ENCODE data around the gene CTAG2.
"Not testable (repeated sequence)": the region's sequence is repeated elsewhere in the genome, so short reads cannot be mapped to it uniquely, and the experiment has no call there.

CTAG2 gene

DNA sequence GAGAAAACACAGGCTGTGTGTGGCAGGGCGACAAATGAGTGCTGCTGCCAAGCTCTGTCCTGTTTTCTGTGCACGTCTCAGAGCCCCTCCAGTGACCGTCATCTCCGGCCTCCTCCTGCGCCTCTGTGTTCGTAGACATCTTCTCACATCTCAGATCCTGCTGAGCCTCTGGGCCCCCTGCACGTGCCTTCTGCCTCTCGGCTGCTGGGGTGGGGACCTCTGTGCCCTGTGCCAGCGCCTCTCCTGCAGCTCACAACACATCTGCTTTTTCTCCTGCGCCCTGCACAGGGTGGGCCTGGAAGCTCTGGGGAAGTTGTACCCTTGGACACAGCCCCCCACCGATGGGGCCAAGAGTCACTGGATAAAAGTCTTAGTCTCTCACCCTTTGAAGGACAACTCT is 2.4 kb upstream of the CTAG2 start:
- Mint-ChIP-seq H3K36me3 (ENCODE audit: low read depth) (no peaks in the 10 kb centered on the region), H3K4me3 (no peak overlapping the region), H3K27me3 (peaks cover 6% of the 10 kb centered on the region), H3K4me1 (ENCODE audit: low read depth) (peaks cover 3% of the 10 kb centered on the region), H3K27ac (no peak overlapping the region), H3K9me3 (no peaks in the 10 kb centered on the region)
- intact Hi-C loops (cut with micrococcal nuclease): no loop called here

DNA sequence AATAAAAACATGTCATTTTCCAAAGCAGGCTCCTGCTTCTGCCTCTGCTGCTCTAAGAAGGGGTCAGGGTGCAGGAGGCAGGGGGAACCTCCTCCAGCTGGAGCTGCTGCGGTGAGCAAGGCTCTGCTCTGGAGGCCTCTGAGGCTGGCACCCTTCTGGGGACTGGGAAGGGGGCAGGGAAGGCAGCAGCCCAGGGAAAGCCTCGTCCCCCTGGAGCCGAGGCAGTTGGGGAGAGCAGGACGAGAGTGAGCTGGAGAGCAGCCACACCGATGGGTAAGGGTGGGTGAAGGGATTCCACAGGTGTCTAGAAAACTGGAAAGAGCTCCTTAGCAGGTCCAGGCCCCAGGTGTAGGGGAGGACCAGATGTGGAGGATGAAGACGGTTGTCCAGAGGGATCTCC is 2.0 kb upstream of the CTAG2 start:
- no peak overlapping the region for H3K27ac Mint-ChIP-seq
- no peak overlapping the region for H3K4me3 Mint-ChIP-seq
- H3K4me1 Mint-ChIP-seq (ENCODE audit: low read depth): peaks cover 7% of the 10 kb centered on the region
- no peaks in the 10 kb centered on the region for H3K36me3 Mint-ChIP-seq (ENCODE audit: low read depth)
- intact Hi-C loops (cut with micrococcal nuclease): no loop called here
- no peaks in the 10 kb centered on the region for H3K9me3 Mint-ChIP-seq
- peaks cover 6% of the 10 kb centered on the region for H3K27me3 Mint-ChIP-seq

DNA sequence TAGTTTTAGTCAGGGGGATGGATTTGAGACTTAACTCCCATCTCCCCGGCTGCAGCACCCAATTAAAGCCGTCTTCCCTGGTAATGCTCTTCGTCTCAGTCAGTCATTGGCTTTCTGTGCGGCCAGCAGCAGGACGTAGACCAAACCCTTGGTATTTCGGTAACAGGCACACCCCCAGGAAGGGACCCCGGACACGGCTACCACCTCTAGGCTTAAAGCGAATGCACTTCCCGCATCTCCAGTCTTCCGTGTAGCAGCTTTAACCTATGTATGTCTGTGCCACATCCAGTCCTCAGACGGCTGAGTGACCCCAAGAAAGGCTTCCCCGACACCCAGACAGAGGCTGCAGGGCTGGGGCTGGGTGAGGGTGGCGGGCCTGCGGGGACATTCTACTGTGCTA is 1.5 kb upstream of the CTAG2 start:
- Mint-ChIP-seq H3K9me3 (no peaks in the 10 kb centered on the region), H3K27me3 (peaks cover 6% of the 10 kb centered on the region), H3K27ac (no peak overlapping the region), H3K36me3 (ENCODE audit: low read depth) (no peaks in the 10 kb centered on the region), H3K4me1 (ENCODE audit: low read depth) (peaks cover 11% of the 10 kb centered on the region), H3K4me3 (no peak overlapping the region)
- intact Hi-C loops (cut with micrococcal nuclease): no loop called here

DNA sequence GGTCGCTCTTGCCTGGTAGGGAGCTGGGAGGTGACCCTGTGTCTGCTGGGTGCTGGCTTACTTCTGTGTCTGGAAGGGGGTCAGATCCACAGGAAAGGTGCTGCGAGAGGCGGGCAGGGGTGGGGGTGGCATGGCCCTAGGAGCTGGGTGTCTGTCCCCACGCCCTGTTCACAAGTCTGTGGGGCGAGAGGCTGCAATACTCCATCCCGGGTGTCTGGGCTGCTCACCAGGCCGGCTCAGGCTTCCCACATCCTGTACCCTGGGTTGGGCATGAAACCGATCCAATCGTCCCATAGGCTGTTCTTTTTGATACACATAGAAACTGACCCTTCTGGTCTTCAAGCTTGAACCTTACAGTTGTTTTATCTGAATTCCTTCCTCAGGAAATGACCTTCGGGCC is 993 bp upstream of the CTAG2 start:
- H3K9me3 Mint-ChIP-seq: no peaks in the 10 kb centered on the region
- H3K27ac Mint-ChIP-seq: no peak overlapping the region
- intact Hi-C loops (cut with micrococcal nuclease): no loop called here
- no peaks in the 10 kb centered on the region for H3K36me3 Mint-ChIP-seq (ENCODE audit: low read depth)
- H3K4me3 Mint-ChIP-seq: no peak overlapping the region
- H3K4me1 Mint-ChIP-seq (ENCODE audit: low read depth): peaks cover 17% of the 10 kb centered on the region
- H3K27me3 Mint-ChIP-seq: peaks cover 6% of the 10 kb centered on the region

DNA sequence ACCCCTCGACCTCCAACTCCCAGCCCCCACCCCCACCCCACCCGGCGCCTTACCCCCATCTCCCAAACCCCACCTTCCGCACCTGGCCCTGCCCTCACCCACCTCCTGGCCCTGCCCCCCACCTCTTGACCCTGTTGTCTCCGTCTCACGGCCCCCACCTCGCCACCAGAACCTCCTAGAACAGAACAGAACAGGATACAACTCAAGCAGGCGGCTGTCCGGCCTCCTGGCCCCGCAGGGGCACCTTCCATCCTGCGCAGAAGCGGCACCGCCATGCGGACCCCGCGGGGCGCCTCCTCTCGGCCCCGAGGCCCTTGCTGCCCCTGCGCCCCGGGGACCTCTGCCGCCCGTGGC is 354 bp downstream of the CTAG2 start:
- no peaks in the 10 kb centered on the region for H3K36me3 Mint-ChIP-seq (ENCODE audit: low read depth)
- no peak overlapping the region for H3K4me3 Mint-ChIP-seq
- H3K27ac Mint-ChIP-seq: no peak overlapping the region
- no peaks in the 10 kb centered on the region for H3K9me3 Mint-ChIP-seq
- intact Hi-C loops (cut with micrococcal nuclease): no loop called here
- H3K27me3 Mint-ChIP-seq: peaks cover 8% of the 10 kb centered on the region
- peaks cover 23% of the 10 kb centered on the region for H3K4me1 Mint-ChIP-seq (ENCODE audit: low read depth)

DNA sequence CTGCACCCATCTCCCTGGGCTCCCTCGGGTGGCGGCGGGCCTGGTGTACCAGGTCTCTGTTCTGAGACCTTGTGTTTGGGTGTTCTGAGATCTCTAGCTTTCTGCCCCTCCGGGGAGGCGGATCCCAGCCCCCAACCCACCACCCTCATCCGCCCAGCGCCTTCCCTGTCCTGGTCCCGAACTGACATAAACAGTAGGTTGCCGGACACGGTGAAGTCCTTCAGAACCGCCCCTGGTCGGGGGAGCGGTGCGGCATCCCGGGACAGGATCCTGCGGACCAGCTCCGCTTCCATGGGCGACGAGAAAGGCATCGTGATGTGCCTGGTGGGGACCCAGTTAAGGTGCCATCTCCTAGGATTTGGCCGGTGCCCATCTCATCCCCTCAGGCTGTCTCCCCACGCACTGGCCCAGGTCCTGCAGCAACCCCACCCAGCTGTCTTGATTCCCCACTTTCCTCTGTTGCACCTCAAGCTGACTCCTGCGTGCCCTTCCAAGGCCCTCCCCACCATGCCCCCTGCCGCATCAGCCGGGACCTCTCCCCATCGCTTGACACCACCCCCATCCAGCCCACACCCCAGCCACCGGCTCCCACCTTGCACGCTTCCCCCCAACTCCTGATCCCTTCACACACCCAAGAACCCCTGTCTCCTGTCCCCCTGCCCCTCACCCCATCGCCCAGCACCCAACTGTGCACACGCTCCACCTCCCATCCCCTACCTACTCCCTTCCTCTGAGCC is 900 bp downstream of the CTAG2 start:
- no peaks in the 10 kb centered on the region for H3K36me3 Mint-ChIP-seq (ENCODE audit: low read depth)
- intact Hi-C loops (cut with micrococcal nuclease): no loop called here
- H3K27ac Mint-ChIP-seq: no peak overlapping the region

DNA sequence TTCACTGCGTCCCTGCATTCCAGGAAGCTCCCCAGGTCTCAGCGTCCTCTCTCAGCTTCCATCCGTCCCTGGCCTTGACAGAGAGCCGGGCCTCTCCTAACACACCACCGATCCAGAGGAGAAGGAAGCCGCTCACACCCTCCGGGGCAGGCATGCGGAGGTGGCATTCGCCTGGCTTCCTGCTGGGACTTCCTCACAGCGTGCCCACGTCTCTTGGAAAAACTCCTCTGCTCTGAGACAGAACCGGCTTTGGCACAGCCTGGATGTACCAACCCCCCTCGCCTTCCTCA is 3.2 kb downstream of the CTAG2 start:
- peaks cover 23% of the 10 kb centered on the region for H3K4me1 Mint-ChIP-seq (ENCODE audit: low read depth)
- intact Hi-C loops (cut with micrococcal nuclease): no loop called here
- no peaks in the 10 kb centered on the region for H3K36me3 Mint-ChIP-seq (ENCODE audit: low read depth)
- H3K9me3 Mint-ChIP-seq: no peaks in the 10 kb centered on the region
- H3K4me3 Mint-ChIP-seq: peak overlapping the region; percentile 9
- H3K27ac Mint-ChIP-seq: no peak overlapping the region
- H3K27me3 Mint-ChIP-seq: peaks cover 6% of the 10 kb centered on the region

More for the DNA sequence above, 900 bp downstream of the CTAG2 start:
- H3K9me3 Mint-ChIP-seq: no peaks in the 10 kb centered on the region
- H3K27me3 Mint-ChIP-seq: peaks cover 8% of the 10 kb centered on the region
- peaks cover 23% of the 10 kb centered on the region for H3K4me1 Mint-ChIP-seq (ENCODE audit: low read depth)
- H3K4me3 Mint-ChIP-seq: no peak overlapping the region

DNA sequence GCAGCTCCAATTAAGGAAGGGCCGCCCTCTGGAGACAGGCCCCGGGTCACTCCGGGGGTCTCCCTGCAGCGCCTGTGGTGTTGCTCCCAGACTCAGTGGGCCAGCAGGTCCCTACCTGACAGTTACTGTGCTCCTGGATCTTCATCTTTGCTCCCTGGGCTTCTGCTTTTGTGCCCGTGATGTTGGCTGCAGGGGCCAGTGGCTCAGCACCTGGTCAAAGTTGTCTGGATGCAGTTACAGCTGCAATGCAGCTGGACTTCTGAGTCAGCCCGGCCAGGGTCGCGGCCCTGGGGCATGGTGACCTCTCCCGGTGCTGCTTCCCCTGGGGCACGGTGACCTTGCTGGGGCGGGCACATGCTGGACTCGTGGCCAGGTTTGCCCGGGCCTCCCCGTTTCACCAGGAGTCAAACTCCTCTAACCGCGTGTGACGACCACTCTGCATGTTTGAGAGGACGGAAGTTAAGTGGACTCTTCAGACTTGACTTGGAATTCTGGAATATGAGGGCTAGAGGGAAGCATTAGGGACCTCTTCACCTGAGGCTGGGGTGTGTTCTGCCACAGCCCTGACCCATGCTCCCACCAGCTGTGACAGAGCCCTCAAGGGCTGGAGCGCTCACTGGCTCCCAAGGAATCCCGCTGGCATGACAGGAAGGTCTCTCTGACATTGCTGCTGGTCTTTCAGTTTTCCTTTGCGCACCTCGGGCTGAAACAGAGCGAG is 3.7 kb downstream of the CTAG2 start:
- Mint-ChIP-seq H3K4me3 (peak overlapping the region; percentile 13), H3K4me1 (ENCODE audit: low read depth) (peaks cover 23% of the 10 kb centered on the region)

DNA sequence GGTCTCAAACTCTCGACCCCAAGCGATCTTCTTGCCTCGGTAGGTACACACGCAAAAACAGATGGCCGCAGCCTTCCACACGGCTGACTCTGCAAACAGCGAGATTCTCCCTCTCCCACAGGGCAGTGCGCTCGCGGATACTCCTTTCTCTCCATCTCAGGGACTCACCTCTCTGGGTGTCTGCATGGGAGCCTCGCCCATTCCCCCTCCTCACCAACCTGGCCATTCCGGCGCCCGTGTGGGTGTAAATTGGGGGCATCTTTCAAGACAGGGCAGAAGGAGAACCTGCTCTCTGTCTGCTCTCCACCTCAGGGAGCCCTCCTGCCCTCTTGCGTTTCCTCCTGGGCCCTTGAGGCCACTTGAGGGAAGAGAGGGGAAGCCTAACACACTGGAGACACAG is 4.4 kb downstream of the CTAG2 start:
- H3K4me1 Mint-ChIP-seq (ENCODE audit: low read depth): peaks cover 23% of the 10 kb centered on the region
- H3K36me3 Mint-ChIP-seq (ENCODE audit: low read depth): no peaks in the 10 kb centered on the region
- no peak overlapping the region for H3K27ac Mint-ChIP-seq
- H3K9me3 Mint-ChIP-seq: no peaks in the 10 kb centered on the region
- H3K4me3 Mint-ChIP-seq: no peak overlapping the region
- peaks cover 4% of the 10 kb centered on the region for H3K27me3 Mint-ChIP-seq
- intact Hi-C loops (cut with micrococcal nuclease): no loop called here

More for the DNA sequence above, 3.7 kb downstream of the CTAG2 start:
- peaks cover 4% of the 10 kb centered on the region for H3K27me3 Mint-ChIP-seq
- H3K27ac Mint-ChIP-seq: no peak overlapping the region
- no peaks in the 10 kb centered on the region for H3K9me3 Mint-ChIP-seq
- intact Hi-C loops (cut with micrococcal nuclease): no loop called here
- H3K36me3 Mint-ChIP-seq (ENCODE audit: low read depth): no peaks in the 10 kb centered on the region

DNA sequence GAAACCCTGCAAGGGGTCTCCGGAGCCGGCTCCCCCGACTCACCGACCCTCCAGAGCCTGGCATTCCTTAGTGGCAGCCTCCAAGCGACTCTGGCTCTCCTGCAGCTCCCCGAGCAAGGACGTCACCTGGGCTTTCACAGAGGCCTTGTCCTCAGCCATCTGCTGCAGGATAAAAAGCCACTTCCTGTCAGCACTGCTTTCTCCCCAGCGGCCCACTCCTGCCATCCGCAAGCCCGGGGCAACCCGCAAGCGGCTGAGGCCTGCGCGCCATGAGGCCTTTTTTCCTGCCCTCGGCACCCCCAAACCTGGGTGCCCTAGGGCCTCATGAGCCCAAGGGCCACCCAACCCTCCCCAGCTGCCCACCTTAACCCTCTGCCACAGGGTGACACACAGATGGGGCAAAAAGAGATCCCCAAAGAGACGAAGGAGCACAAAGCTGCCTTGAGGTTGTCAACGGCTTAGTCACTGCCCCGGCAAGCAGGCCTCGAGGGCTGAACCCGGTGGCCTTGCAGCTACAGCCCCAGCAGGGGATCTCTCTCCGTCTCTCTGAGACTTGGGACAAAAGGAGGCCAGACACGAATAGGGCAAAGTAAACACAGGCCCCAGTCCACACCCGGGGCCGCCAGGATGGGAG is 7.5 kb downstream of the CTAG2 start:
- H3K36me3 Mint-ChIP-seq (ENCODE audit: low read depth); H3K27me3 Mint-ChIP-seq; H3K9me3 Mint-ChIP-seq; intact Hi-C loops (cut with micrococcal nuclease); H3K27ac Mint-ChIP-seq; H3K4me3 Mint-ChIP-seq: not testable (repeated sequence)
- H3K4me1 Mint-ChIP-seq (ENCODE audit: low read depth): peaks cover 20% of the 10 kb centered on the region

DNA sequence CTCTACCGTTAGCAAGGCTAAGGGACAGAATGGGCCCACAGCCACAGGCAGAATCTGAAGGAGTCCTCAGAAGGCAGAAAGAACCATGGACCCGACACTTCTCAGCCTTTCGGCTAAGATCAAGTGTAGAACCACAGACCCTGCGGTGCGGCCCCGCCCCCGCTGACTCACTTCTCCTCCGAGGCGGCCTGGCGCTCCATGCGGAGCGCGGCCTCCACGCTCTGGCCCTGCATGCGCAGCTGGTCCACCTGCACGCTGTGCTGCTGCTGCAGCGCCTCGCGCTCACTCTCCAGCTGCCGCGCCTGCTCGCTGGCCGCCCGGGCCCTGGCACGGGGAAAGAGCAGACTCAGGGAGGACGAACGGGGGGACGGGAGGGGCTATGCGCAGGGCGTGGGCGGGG is 9.7 kb downstream of the CTAG2 start:
- H3K36me3 Mint-ChIP-seq (ENCODE audit: low read depth); H3K4me3 Mint-ChIP-seq; H3K27ac Mint-ChIP-seq; intact Hi-C loops (cut with micrococcal nuclease); H3K9me3 Mint-ChIP-seq; H3K27me3 Mint-ChIP-seq; H3K4me1 Mint-ChIP-seq (ENCODE audit: low read depth): not testable (repeated sequence)

DNA sequence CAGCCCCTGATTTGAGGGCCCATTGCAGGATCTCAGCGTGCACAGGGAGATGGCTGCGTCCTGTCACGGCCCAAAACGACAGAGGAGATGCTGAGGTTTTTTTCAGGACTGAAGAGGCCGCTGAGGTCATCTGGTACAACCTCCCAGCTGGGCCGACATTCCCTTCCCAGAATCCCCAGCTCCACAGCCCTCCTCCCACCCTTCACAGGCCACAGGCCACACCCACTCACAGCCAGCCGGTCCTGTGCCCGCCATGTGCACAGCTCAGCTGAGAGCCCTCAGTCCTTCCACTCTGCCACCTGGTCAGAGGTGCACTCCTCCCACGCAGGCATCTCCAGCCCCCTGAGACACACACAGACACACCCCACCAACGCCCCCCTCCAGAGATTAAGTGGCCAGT is 11.6 kb downstream of the CTAG2 start:
- not testable (repeated sequence) for H3K4me1 Mint-ChIP-seq (ENCODE audit: low read depth); H3K27me3 Mint-ChIP-seq

DNA sequence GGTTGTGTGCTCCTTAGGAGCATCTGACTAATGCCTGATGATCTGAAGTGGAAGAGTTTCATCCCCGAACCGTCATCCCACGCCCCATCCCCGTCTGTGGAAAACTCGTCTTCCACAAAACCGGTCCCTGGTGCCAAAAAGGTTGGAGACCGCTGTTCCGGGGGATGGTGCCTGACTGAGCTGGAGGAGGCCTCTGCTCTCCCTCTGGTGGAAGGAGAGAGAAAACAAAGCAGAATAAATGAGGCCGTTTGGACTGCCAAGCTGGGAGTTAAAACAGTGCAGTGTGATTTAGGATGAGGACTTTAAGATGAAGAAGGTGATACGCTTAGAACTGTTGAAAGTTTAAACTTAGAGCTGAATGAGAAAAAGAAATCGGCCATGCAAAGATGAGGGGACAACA is 19.7 kb downstream of the CTAG2 start:
- H3K9me3 Mint-ChIP-seq; H3K4me3 Mint-ChIP-seq; H3K27ac Mint-ChIP-seq; H3K27me3 Mint-ChIP-seq; H3K4me1 Mint-ChIP-seq (ENCODE audit: low read depth); H3K36me3 Mint-ChIP-seq (ENCODE audit: low read depth); intact Hi-C loops (cut with micrococcal nuclease): not testable (repeated sequence)

More for the DNA sequence above, 11.6 kb downstream of the CTAG2 start:
- H3K27ac Mint-ChIP-seq; H3K9me3 Mint-ChIP-seq; intact Hi-C loops (cut with micrococcal nuclease); H3K36me3 Mint-ChIP-seq (ENCODE audit: low read depth); H3K4me3 Mint-ChIP-seq: not testable (repeated sequence)

DNA sequence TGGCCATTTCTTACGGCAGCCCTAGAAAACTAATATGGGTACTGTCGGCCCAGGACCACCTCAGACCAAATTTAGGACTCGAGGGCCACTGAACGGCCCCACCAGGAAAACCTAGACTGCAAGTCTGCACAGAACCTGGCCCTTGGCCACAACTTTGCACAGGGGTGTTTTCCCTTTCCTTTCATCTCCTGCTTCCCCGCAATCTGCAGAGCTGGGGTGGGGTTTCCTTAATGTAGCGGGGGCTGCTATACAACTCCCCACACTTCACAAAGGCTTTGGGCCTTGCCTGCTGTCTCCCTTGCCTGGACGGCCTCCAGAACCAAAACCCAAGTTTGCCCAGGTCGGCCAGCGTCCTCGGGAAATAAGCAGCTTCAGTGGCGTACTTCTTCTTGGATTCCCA is 22.4 kb downstream of the CTAG2 start:
- intact Hi-C loops (cut with micrococcal nuclease); H3K4me1 Mint-ChIP-seq (ENCODE audit: low read depth); H3K4me3 Mint-ChIP-seq; H3K9me3 Mint-ChIP-seq; H3K27ac Mint-ChIP-seq; H3K36me3 Mint-ChIP-seq (ENCODE audit: low read depth); H3K27me3 Mint-ChIP-seq: not testable (repeated sequence)

DNA sequence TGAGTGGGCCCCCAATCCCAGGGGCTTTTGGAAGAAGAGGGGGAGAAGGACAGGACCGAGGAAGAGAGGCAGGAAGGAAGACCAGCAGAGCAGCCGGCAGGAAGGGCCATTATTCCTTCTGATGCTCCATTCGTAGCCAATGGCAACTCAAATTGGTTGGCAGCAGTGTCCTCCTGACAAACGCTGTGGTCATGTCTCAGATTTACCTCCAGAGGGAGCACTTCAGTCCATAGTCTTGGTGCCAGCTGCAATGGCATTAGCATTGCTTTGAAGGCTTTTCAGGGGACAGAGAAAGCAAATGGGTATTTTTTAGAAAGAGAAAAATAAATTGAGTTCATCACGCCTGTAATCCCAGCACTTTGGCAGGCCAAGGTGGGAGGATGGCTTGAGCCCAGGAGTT is 24.4 kb downstream of the CTAG2 start:
- H3K36me3 Mint-ChIP-seq (ENCODE audit: low read depth); H3K4me1 Mint-ChIP-seq (ENCODE audit: low read depth); H3K9me3 Mint-ChIP-seq; H3K4me3 Mint-ChIP-seq; intact Hi-C loops (cut with micrococcal nuclease); H3K27me3 Mint-ChIP-seq; H3K27ac Mint-ChIP-seq: not testable (repeated sequence)

All from dendritic cell treated with granulocyte-macrophage colony-stimulating factor and Interleukin-4, amounts not matched to agents 40 ng/mL and 50 ng/mL, for 4 days (primary cell).